Measurements from ENCODE around the gene SMARCC1.

GRCh38 chr3:47825590-47825989, 43.9 kb upstream of the SMARCC1 start:
- TF ChIP-seq POLR2A (IDR thresholded peaks at IDR 0.05), result no peak
- no peak for TF ChIP-seq CTCF (IDR thresholded peaks at IDR 0.05)

Measured in esophagus squamous epithelium (tissue), 4 donors.